ENCODE measurements around the gene ZNG1A. TPM values are rescaled to one million over a fixed set of nuclear protein-coding genes. Genes with fewer than 3 reads are reported as not detected.

Gene ZNG1A
- total and polyA plus RNA-seq, 2 experiments from 2014 or later, result 70.3 to 180 TPM

- TF ChIP-seq ZNF462 (CRISPR knock-in tag; IDR thresholded peaks at IDR 0.05) (no peak), NANOG (IDR thresholded peaks at IDR 0.05; ENCODE audit: borderline replicate concordance) (no peak), CTCF (conservative IDR thresholded peaks at IDR 0.05; ENCODE audit: low read depth in 2 of 2) (no peak), POLR2AphosphoS5 (IDR thresholded peaks at IDR 0.05; ENCODE audit: low read depth) (no peak), CREB1 (CRISPR knock-in tag; IDR thresholded peaks at IDR 0.05; ENCODE audit: low read depth) (no peak), JUNB (IDR thresholded peaks at IDR 0.05; ENCODE audit: unreplicated experiment) (no peak), EZH2phosphoT487 (IDR thresholded peaks at IDR 0.05; ENCODE audit: unreplicated experiment) (no peak), ETS1 (IDR thresholded peaks at IDR 0.05) (no peak)
Measured at GRCh38 chr9:223152-223551, 44.3 kb upstream of the ZNG1A start (continued).
